H4 (cell line): ENCODE results near the gene LYVE1. TPM values are rescaled to one million over a fixed set of nuclear protein-coding genes. Genes with fewer than 3 reads are reported as not detected.
"Not testable (repeated sequence)": the region's sequence is repeated elsewhere in the genome, so short reads cannot be mapped to it uniquely, and the experiment has no call there.

Experiments
- DNase-seq: peaks from one replicate; pipeline ENCODE4 v3.0.0-alpha.2; 2015; ENCODE audit warnings: low spot score
- total RNA-seq: library from RNA; depleted of rRNA; stranded (reverse); fragments of >200 nt; shearing (Covaris generic); gene quantifications from 2 replicates; pipeline ENCODE4 v1.2.3, GENCODE V29; 2014; rRNA removed

Gene LYVE1
- not detected in 2 replicates for total RNA-seq

GRCh38 chr11:10568486-10568941 lies at the start of gene LYVE1:
Gene LYVE1 (minus strand): TSS chr11:10568665. CDS start chr11:10568532, 133 bp downstream.
- no peak for DNase-seq

GRCh38 chr11:10617551-10617950 lies 49.1 kb upstream of the LYVE1 start:
- DNase-seq, result no peak

- no peak for DNase-seq
Measured at GRCh38 chr11:10611979-10612862, 43.8 kb upstream of the LYVE1 start.

GRCh38 chr11:10609636-10610035 lies 41.2 kb upstream of the LYVE1 start:
- no peak for DNase-seq

- no peak for DNase-seq
Measured at GRCh38 chr11:10608584-10608983, 40.1 kb upstream of the LYVE1 start.

- DNase-seq, result no peak
Measured at GRCh38 chr11:10607462-10608132, 39.1 kb upstream of the LYVE1 start.

GRCh38 chr11:10606536-10607208 lies 38.2 kb upstream of the LYVE1 start:
- DNase-seq, result no peak

GRCh38 chr11:10605941-10606381 lies 37.5 kb upstream of the LYVE1 start:
- DNase-seq, result no peak

GRCh38 chr11:10604798-10605197 lies 36.3 kb upstream of the LYVE1 start:
- DNase-seq, result no peak

- DNase-seq, result no peak
Measured at GRCh38 chr11:10604340-10604748, 35.9 kb upstream of the LYVE1 start.

- no peak for DNase-seq
Measured at GRCh38 chr11:10603721-10604297, 35.3 kb upstream of the LYVE1 start.

- no peak for DNase-seq
Measured at GRCh38 chr11:10602945-10603344, 34.5 kb upstream of the LYVE1 start.

GRCh38 chr11:10602366-10602765 lies 33.9 kb upstream of the LYVE1 start:
- no peak for DNase-seq

GRCh38 chr11:10601837-10602236 lies 33.4 kb upstream of the LYVE1 start:
- no peak for DNase-seq

GRCh38 chr11:10600570-10601248 lies 32.2 kb upstream of the LYVE1 start:
- DNase-seq, result no peak

- no peak for DNase-seq
Measured at GRCh38 chr11:10599388-10600175, 31.1 kb upstream of the LYVE1 start.

GRCh38 chr11:10598816-10599215 lies 30.4 kb upstream of the LYVE1 start:
- DNase-seq, result no peak

- no peak for DNase-seq
Measured at GRCh38 chr11:10597877-10598351, 29.4 kb upstream of the LYVE1 start.

- not testable (repeated sequence) for DNase-seq
Measured at GRCh38 chr11:10595840-10596239, 27.4 kb upstream of the LYVE1 start.

- DNase-seq, result no peak
Measured at GRCh38 chr11:10594407-10594806, 25.9 kb upstream of the LYVE1 start.
